ENCODE data around the gene PPP1R3C. TPM values are rescaled to one million over a fixed set of nuclear protein-coding genes. Genes with fewer than 3 reads are reported as not detected.

Gene PPP1R3C
- total RNA-seq: 5.7 and 39.4 TPM in 2 replicates

- peak; percentile 73 for DNase-seq (ENCODE audit: low read depth)
Measured at GRCh38 chr10:91632671-91633550, at the start of gene PPP1R3C. Gene PPP1R3C, minus strand, starts transcription at chr10:91633071. Its CDS starts 102 bp downstream, at chr10:91632969.

DNA sequence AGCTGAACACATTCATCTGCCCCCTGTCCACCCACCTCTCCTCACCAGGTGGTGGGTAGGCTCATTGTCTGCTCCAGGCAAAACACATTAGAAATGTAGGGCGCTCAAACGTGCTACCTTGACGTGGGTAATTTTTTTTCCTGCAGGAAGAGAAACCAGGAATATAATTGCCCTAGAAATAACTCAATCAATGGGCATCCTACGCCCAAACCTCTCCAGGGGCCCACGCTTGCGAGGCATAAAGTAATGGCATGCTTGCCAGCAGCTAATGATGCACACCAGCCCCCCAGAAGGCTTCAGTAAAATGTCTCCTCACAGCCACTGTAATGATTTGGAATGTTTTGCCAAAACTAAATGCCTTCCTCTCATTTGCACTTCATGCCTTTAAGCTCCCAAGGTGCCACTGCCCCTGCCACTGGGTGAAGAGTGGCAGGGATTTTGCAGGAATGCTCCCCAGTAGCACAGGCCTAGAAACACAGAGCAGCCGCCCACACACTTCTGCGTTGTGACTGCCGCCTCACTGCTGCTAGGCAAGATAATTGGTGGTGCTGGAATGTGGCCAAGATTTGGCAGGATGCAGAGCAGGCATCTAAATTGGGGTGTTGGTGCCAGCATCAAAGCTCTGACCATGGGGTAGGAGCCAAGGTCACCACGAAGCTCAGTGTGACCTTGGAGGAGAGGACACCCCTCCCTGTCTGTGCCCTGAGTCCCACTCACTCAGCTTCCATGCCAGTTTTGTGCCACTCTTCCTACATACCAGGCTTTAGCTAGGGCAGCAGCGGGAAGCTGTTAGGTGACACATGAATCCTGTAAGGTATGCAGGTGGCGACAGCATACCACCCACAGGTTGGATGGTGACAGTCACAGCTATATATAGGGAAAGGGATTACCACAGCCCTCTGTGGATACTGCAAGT lies 48.7 kb upstream of the PPP1R3C start:
- peak; percentile 26 for DNase-seq (ENCODE audit: low read depth)

- DNase-seq (ENCODE audit: low read depth): no peak
Measured at GRCh38 chr10:91680487-91680886, 47.6 kb upstream of the PPP1R3C start.

GRCh38 chr10:91679296-91679695 lies 46.4 kb upstream of the PPP1R3C start:
- DNase-seq (ENCODE audit: low read depth): no peak

- no peak for DNase-seq (ENCODE audit: low read depth)
Measured at GRCh38 chr10:91677911-91678310, 45.0 kb upstream of the PPP1R3C start.

GRCh38 chr10:91672021-91672608 lies 39.2 kb upstream of the PPP1R3C start:
- DNase-seq (ENCODE audit: low read depth): no peak

DNA sequence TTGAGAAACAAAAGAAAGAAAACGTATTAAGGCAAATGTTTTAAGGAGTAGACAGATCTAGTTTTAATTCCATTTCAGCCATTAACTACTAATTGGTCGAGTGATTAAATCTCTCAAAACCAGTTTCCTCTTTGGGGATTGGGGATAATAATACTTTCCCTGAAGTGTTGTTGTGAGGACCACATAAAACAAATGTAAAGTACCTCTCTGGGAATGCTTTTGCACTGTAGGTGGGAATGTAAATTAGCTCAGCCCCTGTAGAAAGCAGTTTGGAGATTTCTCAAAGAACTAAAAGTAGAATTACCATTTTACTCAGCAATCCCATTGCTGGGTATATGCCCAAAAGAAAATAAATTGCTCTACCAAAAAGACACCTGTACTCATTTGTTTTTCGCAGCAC lies 36.0 kb upstream of the PPP1R3C start:
- no peak for DNase-seq (ENCODE audit: low read depth)

DNA sequence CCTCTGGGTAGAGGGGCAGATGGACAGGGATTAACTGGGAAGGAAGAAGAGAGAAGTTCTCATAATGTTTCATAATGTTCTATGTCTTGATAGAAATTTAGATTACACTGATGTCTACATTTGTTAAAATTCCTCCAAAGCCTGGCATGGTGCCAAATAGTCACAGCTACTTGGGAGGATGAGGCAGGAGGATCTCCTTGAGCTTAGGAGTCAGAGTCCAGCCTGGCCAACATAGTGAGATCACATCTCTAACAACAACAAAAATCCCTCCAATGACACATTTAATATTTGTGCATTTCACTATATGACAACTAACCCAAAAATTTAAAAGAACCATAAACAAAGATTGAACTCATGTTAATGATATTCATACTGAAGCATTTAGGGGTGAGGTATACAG lies 33.0 kb upstream of the PPP1R3C start:
- no peak for DNase-seq (ENCODE audit: low read depth)

- DNase-seq (ENCODE audit: low read depth): no peak
Measured at GRCh38 chr10:91664426-91664825, 31.6 kb upstream of the PPP1R3C start.

DNA sequence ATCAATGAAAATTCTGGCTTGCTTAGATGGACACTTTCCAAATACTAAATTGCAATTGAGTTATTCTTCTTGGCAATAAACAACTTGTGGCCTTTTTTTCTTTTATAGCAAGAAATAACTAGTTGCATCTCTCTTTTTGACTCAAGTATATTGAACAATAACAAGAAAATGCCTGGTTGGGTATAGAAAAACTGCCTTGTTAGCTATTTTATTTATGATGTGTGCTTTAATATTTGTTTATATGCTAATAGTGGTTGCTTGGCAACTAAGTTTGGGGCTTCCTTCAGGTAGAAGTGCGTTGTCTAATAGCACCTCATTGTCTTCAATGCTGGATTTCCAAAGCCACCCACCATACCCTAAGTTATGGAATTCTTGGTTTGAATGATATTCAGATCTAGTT lies 30.1 kb upstream of the PPP1R3C start:
- DNase-seq (ENCODE audit: low read depth): no peak

DNA sequence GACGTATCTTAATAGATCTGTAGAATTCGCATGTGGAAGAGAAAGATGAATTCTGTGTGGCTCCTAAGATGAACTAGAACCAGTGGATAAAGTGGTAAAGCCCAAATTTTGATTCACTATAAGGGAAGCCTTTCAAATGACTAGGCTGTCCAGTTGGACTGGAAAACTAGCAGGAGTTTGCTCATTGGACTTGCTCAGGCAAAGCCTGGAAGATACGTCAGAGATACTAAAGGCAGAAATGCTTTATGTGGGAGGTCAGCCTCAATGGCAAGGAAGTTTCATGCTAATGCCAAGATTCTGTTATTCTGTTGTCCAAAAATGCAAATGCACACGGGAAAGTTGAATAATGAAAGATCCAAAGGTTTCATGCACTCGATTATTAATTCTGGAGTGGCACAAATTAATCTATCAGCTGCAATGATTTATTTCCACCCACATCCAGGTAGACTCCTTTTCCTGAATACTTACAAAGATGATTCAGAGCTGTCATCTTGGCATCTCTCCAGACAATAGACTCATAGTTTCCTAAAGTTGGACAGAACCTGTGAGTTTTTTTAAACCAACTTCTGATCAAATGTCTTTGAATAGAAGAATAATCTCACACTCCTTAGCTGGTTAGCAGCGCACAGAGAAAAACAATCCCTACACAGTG lies 20.5 kb upstream of the PPP1R3C start:
- DNase-seq (ENCODE audit: low read depth): peak; percentile 87

DNA sequence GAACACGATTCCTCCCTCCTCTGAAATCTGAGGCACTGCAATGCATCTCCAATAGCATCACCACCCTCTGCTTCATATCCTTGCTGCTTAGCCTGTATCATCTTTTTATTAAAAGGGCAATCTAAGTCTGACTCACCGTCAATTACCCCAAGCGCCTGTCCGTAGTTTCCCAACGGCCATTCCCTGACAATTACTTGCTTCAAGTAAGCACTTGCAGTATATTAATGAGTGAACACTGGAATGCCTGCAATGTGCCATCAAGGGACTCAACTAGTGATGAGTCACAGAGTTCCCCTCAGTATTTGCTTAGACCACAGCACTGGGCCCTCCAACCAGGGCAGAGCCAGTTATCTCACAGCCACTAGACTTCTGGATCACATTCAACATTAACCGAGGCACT lies 19.5 kb upstream of the PPP1R3C start:
- peak; percentile 100 for DNase-seq (ENCODE audit: low read depth)

- DNase-seq (ENCODE audit: low read depth): peak; percentile 28
Measured at GRCh38 chr10:91643700-91644099, 10.8 kb upstream of the PPP1R3C start.

GRCh38 chr10:91642831-91643692 lies 10.2 kb upstream of the PPP1R3C start:
- DNase-seq (ENCODE audit: low read depth): peak; percentile 62

DNA sequence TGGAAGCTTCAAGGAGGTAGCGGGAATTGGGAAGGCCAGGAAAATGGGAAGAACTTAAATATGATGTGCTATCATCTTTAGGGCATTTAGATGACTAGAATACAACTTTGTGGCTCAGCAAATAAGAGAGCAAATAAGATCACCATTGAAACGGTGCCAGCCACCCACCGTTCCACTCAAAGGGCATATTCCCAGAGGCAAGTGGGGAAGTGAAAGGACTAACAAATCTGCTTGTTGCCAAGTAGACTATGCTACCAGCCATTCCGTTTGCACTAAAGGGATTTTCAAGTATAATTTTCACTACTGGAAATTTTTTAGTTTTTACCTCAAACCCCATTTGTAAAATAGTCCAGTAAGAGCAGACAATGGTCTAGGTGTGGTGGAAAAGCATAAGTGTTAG lies 4.0 kb upstream of the PPP1R3C start:
- no peak for DNase-seq (ENCODE audit: low read depth)

- peak; percentile 77 for DNase-seq (ENCODE audit: low read depth)
Measured at GRCh38 chr10:91635401-91636400, 2.8 kb upstream of the PPP1R3C start.

DNA sequence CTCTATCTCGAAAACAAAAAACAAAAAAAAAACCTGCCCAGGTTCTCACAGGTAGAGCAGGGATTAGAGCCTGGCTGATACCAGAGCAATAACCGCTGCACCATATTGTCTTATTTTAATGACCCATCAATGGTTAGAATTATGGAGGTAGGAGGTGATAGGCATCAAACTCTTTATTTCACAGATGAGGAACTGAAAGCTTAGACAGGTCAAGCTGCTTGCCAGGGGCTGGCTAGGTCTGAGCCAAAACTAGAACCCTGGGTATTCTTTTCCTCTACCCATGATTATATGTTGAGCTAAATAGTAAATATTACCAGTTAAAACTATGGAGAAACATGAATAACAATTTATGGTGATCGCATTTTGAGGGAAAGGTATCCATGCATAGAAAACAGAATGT lies 2.0 kb upstream of the PPP1R3C start:
- no peak for DNase-seq (ENCODE audit: low read depth)

GRCh38 chr10:91634246-91634645 lies 1.4 kb upstream of the PPP1R3C start:
- DNase-seq (ENCODE audit: low read depth): no peak

- DNase-seq (ENCODE audit: low read depth): no peak
Measured at GRCh38 chr10:91630625-91631024, 2.2 kb downstream of the PPP1R3C start.
